Measurements from ENCODE around the gene ATP2C2.
"Not testable (repeated sequence)": the region's sequence is repeated elsewhere in the genome, so short reads cannot be mapped to it uniquely, and the experiment has no call there.

- not testable (repeated sequence) for TF ChIP-seq GABPA (IDR thresholded peaks at IDR 0.05; ENCODE audit: borderline replicate concordance, insufficient read depth, low read length); TAF1 (IDR thresholded peaks at IDR 0.05; ENCODE audit: low read depth, low read length); CTCF (IDR thresholded peaks at IDR 0.05; ENCODE audit: control extremely low read depth in 1 of 3, insufficient read depth in 1 of 3, low read depth in 1 of 3, low read length in 3 of 3); PHF8 (conservative IDR thresholded peaks at IDR 0.05; ENCODE audit: low read depth, low read length); MAFK (IDR thresholded peaks at IDR 0.05; ENCODE audit: low read depth, low read length); SUZ12 (IDR thresholded peaks at IDR 0.05; ENCODE audit: low read length); POLR2AphosphoS5 (IDR thresholded peaks at IDR 0.05; ENCODE audit: low read depth, low read length); EZH2 (IDR thresholded peaks at IDR 0.05; ENCODE audit: low read depth, low read length, severe bottlenecking); CREB1 (IDR thresholded peaks at IDR 0.05); KDM5A (IDR thresholded peaks at IDR 0.05; ENCODE audit: low read length); HDAC2 (IDR thresholded peaks at IDR 0.05; ENCODE audit: borderline replicate concordance in 1 of 2, low read depth in 2 of 2, low read length in 2 of 2); USF2 (IDR thresholded peaks at IDR 0.05; ENCODE audit: low read length); CHD1 (IDR thresholded peaks at IDR 0.05; ENCODE audit: low read depth, low read length); SP4 (IDR thresholded peaks at IDR 0.05; ENCODE audit: low read length)
Observed at GRCh38 chr16:84399912-84400311, 31.6 kb downstream of the ATP2C2 start.

Data from H1 (cell line).